GM23338 (cell line): ENCODE results near the gene CATSPER3. TPM values are rescaled to one million over a fixed set of nuclear protein-coding genes. Genes with fewer than 3 reads are reported as not detected.

Experiments
- ATAC-seq: fragments of 200-7000 bp; cut with Tn5 transposase; 3 replicates; pipeline ENCODE4 v1.9.1; 2020
- DNase-seq: peaks from one replicate; pipeline ENCODE4 v3.0.0-alpha.2; 2015; ENCODE audit warnings: low spot score
- H2AFZ ChIP-seq: fragments of 200-600 bp; sonication (generic); 2 replicates; pipeline ENCODE4 v1.8.0; 2016; ENCODE audit warnings: antibody characterized with exemption, mild to moderate bottlenecking, moderate library complexity
- H3F3A ChIP-seq: fragments of 200-600 bp; sonication (generic); replicated peaks from 2 replicates; pipeline ENCODE4 v1.8.0; 2017; ENCODE audit warnings: antibody characterized with exemption, mixed run types, low read depth
- H3K27ac ChIP-seq: fragments of 200-600 bp; sonication (generic); 2 replicates; pipeline ENCODE4 v1.6.1; 2016; ENCODE audit warnings: low read depth
- H3K27me3 ChIP-seq: fragments of 200-600 bp; sonication (generic); 2 replicates; pipeline ENCODE4 v1.8.0; 2016; ENCODE audit warnings: mild to moderate bottlenecking, mixed run types, moderate library complexity; ENCODE audit not compliant: insufficient read depth
- H3K36me3 ChIP-seq: fragments of 200-600 bp; sonication (generic); 2 replicates; pipeline ENCODE4 v1.8.0; 2016; ENCODE audit warnings: mild to moderate bottlenecking; ENCODE audit not compliant: insufficient read depth
- H3K4me1 ChIP-seq: fragments of 200-600 bp; sonication (generic); 2 replicates; pipeline ENCODE4 v1.8.0; 2016; ENCODE audit warnings: mild to moderate bottlenecking, moderate library complexity; ENCODE audit not compliant: insufficient read depth
- H3K4me2 ChIP-seq: fragments of 200-600 bp; sonication (generic); 2 replicates; pipeline ENCODE4 v1.7.1; 2017; ENCODE audit warnings: mixed run types
- H3K4me3 ChIP-seq: fragments of 200-600 bp; sonication (generic); 2 replicates; pipeline ENCODE4 v1.6.1; 2016; ENCODE audit warnings: mixed run types
- H3K79me2 ChIP-seq: fragments of 200-600 bp; sonication (generic); replicated peaks from 2 replicates; pipeline ENCODE4 v1.8.0; 2017; ENCODE audit warnings: mild to moderate bottlenecking; ENCODE audit not compliant: insufficient read depth
- H3K9me2 ChIP-seq: fragments of 200-600 bp; sonication (generic); 2 replicates; pipeline ENCODE4 v1.8.0; 2017; ENCODE audit not compliant: insufficient read depth
- H4K20me1 ChIP-seq: fragments of 200-600 bp; sonication (generic); replicated peaks from 2 replicates; pipeline ENCODE4 v1.8.0; 2017; ENCODE audit warnings: mild to moderate bottlenecking; ENCODE audit not compliant: insufficient read depth
- H3K27ac Mint-ChIP-seq: 2 replicates; pipeline ENCODE4 v1.8.0; 2020; ENCODE audit warnings: inconsistent platforms, mild to moderate bottlenecking, moderate library complexity, mixed read lengths
- H3K27me3 Mint-ChIP-seq: 3 replicates; pipeline ENCODE4 v1.8.0; 2022; ENCODE audit warnings: low read depth, mild to moderate bottlenecking, moderate library complexity, mixed read lengths, inconsistent platforms; ENCODE audit not compliant: insufficient read depth, poor library complexity
- H3K36me3 Mint-ChIP-seq: 3 replicates; pipeline ENCODE4 v1.8.0; 2021; ENCODE audit warnings: low read depth, mild to moderate bottlenecking, inconsistent platforms, moderate library complexity, mixed read lengths
- H3K4me1 Mint-ChIP-seq: 3 replicates; pipeline ENCODE4 v1.8.0; 2020; ENCODE audit warnings: mild to moderate bottlenecking, inconsistent platforms, mixed read lengths
- H3K4me3 Mint-ChIP-seq: 3 replicates; pipeline ENCODE4 v1.8.0; 2021; ENCODE audit warnings: moderate library complexity, mild to moderate bottlenecking, inconsistent platforms, mixed read lengths
- H3K9me3 Mint-ChIP-seq: 3 replicates; pipeline ENCODE4 v1.8.0; 2020; ENCODE audit warnings: moderate library complexity, mild to moderate bottlenecking, inconsistent platforms, mixed read lengths
- EZH2 ChIP-seq: fragments of 200-600 bp; sonication (generic); IDR thresholded peaks from one replicate; pipeline ENCODE4 v1.8.0; 2017; ENCODE audit warnings: antibody characterized with exemption, mild to moderate bottlenecking, low read depth; ENCODE audit not compliant: unreplicated experiment
- EZH2phosphoT487 ChIP-seq: fragments of 200-600 bp; sonication (generic); IDR thresholded peaks from one replicate; pipeline ENCODE4 v1.8.1; 2018; ENCODE audit warnings: antibody characterized with exemption; ENCODE audit not compliant: unreplicated experiment
- POLR2AphosphoS5 ChIP-seq: IDR thresholded peaks from 2 replicates; pipeline ENCODE4 v1.6.1; 2016; ENCODE audit warnings: antibody characterized with exemption, low read depth
- STAT1 ChIP-seq: IDR thresholded peaks from one replicate; pipeline ENCODE4 v1.6.1; 2016; ENCODE audit warnings: antibody characterized with exemption; ENCODE audit not compliant: unreplicated experiment
- polyA plus RNA-seq: library from polyadenylated mRNA; unstranded; fragments of >200 nt; fragmentation: Nextera tagmentation; extraction: Ambion mirVana; gene quantifications from 2 replicates; pipeline ENCODE4 v1.2.1, GENCODE V29; 2016
- total RNA-seq: library from RNA; depleted of rRNA; stranded (reverse); fragments of >200 nt; shearing (Covaris generic); gene quantifications from 2 replicates; pipeline ENCODE4 v1.2.3, GENCODE V29; 2014
- TF ChIP-seq, protein P1 (sequence below): IDR thresholded peaks from one replicate; pipeline ENCODE4 v1.6.1; 2018; ENCODE audit warnings: antibody characterized with exemption; ENCODE audit not compliant: unreplicated experiment
- TF ChIP-seq, protein P2 (sequence below): fragments of 250-450 bp; sonication (Bioruptor Pico); IDR thresholded peaks from 2 replicates; pipeline ENCODE4 v1.5.0; 2020; ENCODE audit warnings: mild to moderate bottlenecking, moderate library complexity

CATSPER3 gene
- total and polyA plus RNA-seq, 2 experiments from 2014 or later, result 0.19 TPM; not detected in 1

DNA sequence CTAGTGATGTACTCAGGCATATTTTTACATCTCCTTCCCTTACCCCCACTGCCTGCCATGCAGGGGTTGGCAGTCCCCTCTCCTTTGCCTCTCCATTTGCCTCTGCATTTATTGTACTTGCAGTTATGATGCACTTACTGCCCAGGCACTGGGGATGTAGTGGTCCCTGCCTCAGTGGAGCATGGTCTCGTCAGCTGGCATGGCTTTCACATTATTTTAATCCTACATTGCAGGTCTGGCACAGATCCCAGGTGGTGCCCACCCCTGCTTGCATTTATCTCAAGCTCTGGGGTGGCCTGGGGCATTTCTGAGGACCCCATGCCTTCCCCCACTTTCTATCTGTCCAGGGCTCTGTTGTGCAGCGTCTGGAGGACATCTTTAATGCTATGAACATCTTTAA is 89.5 kb downstream of the CATSPER3 start:
- no peak for TF ChIP-seq EZH2phosphoT487
- TF ChIP-seq, protein P1, sequence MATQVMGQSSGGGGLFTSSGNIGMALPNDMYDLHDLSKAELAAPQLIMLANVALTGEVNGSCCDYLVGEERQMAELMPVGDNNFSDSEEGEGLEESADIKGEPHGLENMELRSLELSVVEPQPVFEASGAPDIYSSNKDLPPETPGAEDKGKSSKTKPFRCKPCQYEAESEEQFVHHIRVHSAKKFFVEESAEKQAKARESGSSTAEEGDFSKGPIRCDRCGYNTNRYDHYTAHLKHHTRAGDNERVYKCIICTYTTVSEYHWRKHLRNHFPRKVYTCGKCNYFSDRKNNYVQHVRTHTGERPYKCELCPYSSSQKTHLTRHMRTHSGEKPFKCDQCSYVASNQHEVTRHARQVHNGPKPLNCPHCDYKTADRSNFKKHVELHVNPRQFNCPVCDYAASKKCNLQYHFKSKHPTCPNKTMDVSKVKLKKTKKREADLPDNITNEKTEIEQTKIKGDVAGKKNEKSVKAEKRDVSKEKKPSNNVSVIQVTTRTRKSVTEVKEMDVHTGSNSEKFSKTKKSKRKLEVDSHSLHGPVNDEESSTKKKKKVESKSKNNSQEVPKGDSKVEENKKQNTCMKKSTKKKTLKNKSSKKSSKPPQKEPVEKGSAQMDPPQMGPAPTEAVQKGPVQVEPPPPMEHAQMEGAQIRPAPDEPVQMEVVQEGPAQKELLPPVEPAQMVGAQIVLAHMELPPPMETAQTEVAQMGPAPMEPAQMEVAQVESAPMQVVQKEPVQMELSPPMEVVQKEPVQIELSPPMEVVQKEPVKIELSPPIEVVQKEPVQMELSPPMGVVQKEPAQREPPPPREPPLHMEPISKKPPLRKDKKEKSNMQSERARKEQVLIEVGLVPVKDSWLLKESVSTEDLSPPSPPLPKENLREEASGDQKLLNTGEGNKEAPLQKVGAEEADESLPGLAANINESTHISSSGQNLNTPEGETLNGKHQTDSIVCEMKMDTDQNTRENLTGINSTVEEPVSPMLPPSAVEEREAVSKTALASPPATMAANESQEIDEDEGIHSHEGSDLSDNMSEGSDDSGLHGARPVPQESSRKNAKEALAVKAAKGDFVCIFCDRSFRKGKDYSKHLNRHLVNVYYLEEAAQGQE, result no peak
- TF ChIP-seq POLR2AphosphoS5, result no peak
- TF ChIP-seq, protein P2, sequence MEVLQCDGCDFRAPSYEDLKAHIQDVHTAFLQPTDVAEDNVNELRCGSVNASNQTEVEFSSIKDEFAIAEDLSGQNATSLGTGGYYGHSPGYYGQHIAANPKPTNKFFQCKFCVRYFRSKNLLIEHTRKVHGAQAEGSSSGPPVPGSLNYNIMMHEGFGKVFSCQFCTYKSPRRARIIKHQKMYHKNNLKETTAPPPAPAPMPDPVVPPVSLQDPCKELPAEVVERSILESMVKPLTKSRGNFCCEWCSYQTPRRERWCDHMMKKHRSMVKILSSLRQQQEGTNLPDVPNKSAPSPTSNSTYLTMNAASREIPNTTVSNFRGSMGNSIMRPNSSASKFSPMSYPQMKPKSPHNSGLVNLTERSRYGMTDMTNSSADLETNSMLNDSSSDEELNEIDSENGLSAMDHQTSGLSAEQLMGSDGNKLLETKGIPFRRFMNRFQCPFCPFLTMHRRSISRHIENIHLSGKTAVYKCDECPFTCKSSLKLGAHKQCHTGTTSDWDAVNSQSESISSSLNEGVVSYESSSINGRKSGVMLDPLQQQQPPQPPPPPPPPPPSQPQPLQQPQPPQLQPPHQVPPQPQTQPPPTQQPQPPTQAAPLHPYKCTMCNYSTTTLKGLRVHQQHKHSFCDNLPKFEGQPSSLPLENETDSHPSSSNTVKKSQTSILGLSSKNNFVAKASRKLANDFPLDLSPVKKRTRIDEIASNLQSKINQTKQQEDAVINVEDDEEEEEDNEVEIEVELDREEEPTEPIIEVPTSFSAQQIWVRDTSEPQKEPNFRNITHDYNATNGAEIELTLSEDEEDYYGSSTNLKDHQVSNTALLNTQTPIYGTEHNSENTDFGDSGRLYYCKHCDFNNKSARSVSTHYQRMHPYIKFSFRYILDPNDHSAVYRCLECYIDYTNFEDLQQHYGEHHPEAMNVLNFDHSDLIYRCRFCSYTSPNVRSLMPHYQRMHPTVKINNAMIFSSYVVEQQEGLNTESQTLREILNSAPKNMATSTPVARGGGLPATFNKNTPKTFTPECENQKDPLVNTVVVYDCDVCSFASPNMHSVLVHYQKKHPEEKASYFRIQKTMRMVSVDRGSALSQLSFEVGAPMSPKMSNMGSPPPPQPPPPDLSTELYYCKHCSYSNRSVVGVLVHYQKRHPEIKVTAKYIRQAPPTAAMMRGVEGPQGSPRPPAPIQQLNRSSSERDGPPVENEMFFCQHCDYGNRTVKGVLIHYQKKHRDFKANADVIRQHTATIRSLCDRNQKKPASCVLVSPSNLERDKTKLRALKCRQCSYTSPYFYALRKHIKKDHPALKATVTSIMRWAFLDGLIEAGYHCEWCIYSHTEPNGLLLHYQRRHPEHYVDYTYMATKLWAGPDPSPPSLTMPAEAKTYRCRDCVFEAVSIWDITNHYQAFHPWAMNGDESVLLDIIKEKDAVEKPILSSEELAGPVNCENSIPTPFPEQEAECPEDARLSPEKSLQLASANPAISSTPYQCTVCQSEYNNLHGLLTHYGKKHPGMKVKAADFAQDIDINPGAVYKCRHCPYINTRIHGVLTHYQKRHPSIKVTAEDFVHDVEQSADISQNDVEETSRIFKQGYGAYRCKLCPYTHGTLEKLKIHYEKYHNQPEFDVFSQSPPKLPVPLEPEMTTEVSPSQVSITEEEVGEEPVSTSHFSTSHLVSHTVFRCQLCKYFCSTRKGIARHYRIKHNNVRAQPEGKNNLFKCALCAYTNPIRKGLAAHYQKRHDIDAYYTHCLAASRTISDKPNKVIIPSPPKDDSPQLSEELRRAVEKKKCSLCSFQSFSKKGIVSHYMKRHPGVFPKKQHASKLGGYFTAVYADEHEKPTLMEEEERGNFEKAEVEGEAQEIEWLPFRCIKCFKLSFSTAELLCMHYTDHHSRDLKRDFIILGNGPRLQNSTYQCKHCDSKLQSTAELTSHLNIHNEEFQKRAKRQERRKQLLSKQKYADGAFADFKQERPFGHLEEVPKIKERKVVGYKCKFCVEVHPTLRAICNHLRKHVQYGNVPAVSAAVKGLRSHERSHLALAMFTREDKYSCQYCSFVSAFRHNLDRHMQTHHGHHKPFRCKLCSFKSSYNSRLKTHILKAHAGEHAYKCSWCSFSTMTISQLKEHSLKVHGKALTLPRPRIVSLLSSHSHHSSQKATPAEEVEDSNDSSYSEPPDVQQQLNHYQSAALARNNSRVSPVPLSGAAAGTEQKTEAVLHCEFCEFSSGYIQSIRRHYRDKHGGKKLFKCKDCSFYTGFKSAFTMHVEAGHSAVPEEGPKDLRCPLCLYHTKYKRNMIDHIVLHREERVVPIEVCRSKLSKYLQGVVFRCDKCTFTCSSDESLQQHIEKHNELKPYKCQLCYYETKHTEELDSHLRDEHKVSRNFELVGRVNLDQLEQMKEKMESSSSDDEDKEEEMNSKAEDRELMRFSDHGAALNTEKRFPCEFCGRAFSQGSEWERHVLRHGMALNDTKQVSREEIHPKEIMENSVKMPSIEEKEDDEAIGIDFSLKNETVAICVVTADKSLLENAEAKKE, result no peak
- TF ChIP-seq STAT1, result no peak
- TF ChIP-seq EZH2, result no peak
- H3K4me1 Mint-ChIP-seq, result peaks cover 4% of the 10 kb centered on the region; the same call in 2 of the 3 replicates
- no peaks in the 10 kb centered on the region for H3K79me2 ChIP-seq
- H3K4me3 Mint-ChIP-seq, result no peak overlapping the region
- H3K36me3 ChIP-seq, result no peaks in the 10 kb centered on the region
- no peaks in the 10 kb centered on the region for H3K36me3 Mint-ChIP-seq
- DNase-seq (no peak), ATAC-seq (no peak)
- no peaks in the 10 kb centered on the region for H3K9me2 ChIP-seq
- H3F3A ChIP-seq, result no peaks in the 10 kb centered on the region
- H2AFZ ChIP-seq, result no peak overlapping the region
- peaks cover 27% of the 10 kb centered on the region for H3K27me3 Mint-ChIP-seq
- peaks cover 8% of the 10 kb centered on the region for H3K27me3 ChIP-seq
- H4K20me1 ChIP-seq, result no peaks in the 10 kb centered on the region
- no peak overlapping the region for H3K4me3 ChIP-seq
- no peak overlapping the region for H3K27ac Mint-ChIP-seq
- H3K4me2 ChIP-seq, result no peak overlapping the region
- no peaks in the 10 kb centered on the region for H3K9me3 Mint-ChIP-seq
- H3K27ac ChIP-seq, result no peak overlapping the region
- no peaks in the 10 kb centered on the region for H3K4me1 ChIP-seq
